GM19023 (cell line): Measurements from ENCODE around the gene TPPP.

Experiments
- ATAC-seq: cut with Tn5 transposase; IDR thresholded peaks from one replicate; pipeline ENCODE4 v1.9.1; 2021; ENCODE audit warnings: mild to moderate bottlenecking, moderate library complexity; ENCODE audit not compliant: unreplicated experiment

Gene TPPP

GRCh38 chr5:647727-648126 lies 45.4 kb downstream of the TPPP start:
- no peak for ATAC-seq

- ATAC-seq: no peak
These were observed 45.8 kb downstream of the TPPP start for GRCh38 chr5:647311-647710.

GRCh38 chr5:646396-647201 lies 46.6 kb downstream of the TPPP start:
- ATAC-seq: no peak

- no peak for ATAC-seq
These were observed 47.7 kb downstream of the TPPP start for GRCh38 chr5:645421-645820.

- no peak for ATAC-seq
These were observed 48.2 kb downstream of the TPPP start for GRCh38 chr5:644971-645370.

GRCh38 chr5:644509-644908 lies 48.6 kb downstream of the TPPP start:
- no peak for ATAC-seq

- peak; percentile 70 for ATAC-seq
These were observed 49.3 kb downstream of the TPPP start for GRCh38 chr5:643811-644271.

- ATAC-seq: peak; percentile 34
These were observed 49.8 kb downstream of the TPPP start for GRCh38 chr5:643351-643801.

- ATAC-seq: no peak
These were observed 50.7 kb downstream of the TPPP start for GRCh38 chr5:642481-642880.

- ATAC-seq: no peak
These were observed 51.8 kb downstream of the TPPP start for GRCh38 chr5:641331-641765.

- no peak for ATAC-seq
These were observed 52.5 kb downstream of the TPPP start for GRCh38 chr5:640461-641330.

GRCh38 chr5:639584-640213 lies 53.5 kb downstream of the TPPP start:
- no peak for ATAC-seq

- no peak for ATAC-seq
These were observed 54.0 kb downstream of the TPPP start for GRCh38 chr5:639253-639530.

GRCh38 chr5:638501-639252 lies 54.5 kb downstream of the TPPP start:
- no peak for ATAC-seq

GRCh38 chr5:637581-638450 lies 55.3 kb downstream of the TPPP start:
- no peak for ATAC-seq

GRCh38 chr5:636951-637350 lies 56.2 kb downstream of the TPPP start:
- no peak for ATAC-seq

- ATAC-seq: no peak
These were observed 57.7 kb downstream of the TPPP start for GRCh38 chr5:635306-636055.

- ATAC-seq: no peak
These were observed 59.0 kb downstream of the TPPP start for GRCh38 chr5:634191-634590.

GRCh38 chr5:633501-633955 lies 59.6 kb downstream of the TPPP start:
- no peak for ATAC-seq
